Measurements from ENCODE around the gene SAXO1. TPM values are rescaled to one million over a fixed set of nuclear protein-coding genes. Genes with fewer than 3 reads are reported as not detected.
"Not testable (repeated sequence)": the region's sequence is repeated elsewhere in the genome, so short reads cannot be mapped to it uniquely, and the experiment has no call there.

The SAXO1 gene
- total RNA-seq, 4 donors from 2014 or later: not detected

DNA sequence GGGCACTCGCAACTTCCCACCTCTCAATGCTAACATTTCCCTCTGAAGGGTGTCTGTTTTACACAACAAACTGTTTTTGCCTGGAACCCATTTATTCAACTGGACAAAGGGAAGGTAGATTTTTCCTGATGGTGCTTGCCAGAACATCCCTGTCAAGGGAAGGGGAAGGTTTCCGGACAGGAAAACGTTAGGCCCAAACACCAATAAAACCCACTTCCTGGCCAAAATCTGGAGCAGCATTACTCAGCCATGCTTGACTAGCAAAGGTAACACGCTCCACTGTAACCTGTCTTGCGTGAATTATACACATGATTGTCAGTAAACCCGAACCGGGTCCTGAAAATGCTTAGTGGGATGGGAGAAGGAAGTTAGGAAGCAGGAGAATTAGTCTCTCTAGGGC, 90.2 kb downstream of the SAXO1 start:
- TF ChIP-seq, protein P1, sequence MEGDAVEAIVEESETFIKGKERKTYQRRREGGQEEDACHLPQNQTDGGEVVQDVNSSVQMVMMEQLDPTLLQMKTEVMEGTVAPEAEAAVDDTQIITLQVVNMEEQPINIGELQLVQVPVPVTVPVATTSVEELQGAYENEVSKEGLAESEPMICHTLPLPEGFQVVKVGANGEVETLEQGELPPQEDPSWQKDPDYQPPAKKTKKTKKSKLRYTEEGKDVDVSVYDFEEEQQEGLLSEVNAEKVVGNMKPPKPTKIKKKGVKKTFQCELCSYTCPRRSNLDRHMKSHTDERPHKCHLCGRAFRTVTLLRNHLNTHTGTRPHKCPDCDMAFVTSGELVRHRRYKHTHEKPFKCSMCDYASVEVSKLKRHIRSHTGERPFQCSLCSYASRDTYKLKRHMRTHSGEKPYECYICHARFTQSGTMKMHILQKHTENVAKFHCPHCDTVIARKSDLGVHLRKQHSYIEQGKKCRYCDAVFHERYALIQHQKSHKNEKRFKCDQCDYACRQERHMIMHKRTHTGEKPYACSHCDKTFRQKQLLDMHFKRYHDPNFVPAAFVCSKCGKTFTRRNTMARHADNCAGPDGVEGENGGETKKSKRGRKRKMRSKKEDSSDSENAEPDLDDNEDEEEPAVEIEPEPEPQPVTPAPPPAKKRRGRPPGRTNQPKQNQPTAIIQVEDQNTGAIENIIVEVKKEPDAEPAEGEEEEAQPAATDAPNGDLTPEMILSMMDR (IDR thresholded peaks at IDR 0.05): no peak
- DNase-seq (ENCODE audit: low spot score) (no peak), ATAC-seq (ENCODE audit: low FRiP score) (no peak)

DNA sequence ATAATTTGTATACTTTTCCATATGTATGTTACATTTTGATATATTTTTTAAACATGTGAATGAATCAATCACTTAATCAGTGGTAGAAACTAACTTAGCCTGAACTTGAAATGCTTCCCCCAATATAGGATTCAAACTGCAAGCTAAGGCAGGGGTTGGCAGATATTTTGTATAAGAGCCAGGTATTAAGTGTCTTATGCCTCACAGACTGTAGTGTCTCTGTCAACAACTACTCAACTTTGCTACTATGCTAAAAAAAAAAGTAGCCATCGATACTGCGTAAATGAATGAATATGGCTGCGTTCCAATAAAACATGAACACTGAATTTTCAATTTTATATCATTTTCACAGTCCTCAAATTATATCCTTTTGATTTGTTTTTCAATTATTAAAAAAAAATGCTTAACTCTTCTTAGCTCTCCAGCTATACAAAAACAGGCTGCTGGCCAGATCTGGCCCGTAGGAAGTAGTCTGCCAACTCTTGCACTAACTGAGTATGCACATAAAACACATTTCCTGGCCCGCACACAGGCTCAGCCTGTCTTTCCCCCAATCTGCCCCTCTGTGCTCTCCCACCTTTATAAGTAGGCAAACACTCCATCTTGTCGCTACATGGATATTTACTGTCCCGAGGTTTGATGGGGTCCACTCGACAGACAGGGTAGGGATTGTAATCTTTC, 91.8 kb downstream of the SAXO1 start:
- no peak for ATAC-seq (ENCODE audit: low FRiP score)
- TF ChIP-seq, protein P1 (IDR thresholded peaks at IDR 0.05): no peak
- DNase-seq (ENCODE audit: low spot score): no peak

DNA sequence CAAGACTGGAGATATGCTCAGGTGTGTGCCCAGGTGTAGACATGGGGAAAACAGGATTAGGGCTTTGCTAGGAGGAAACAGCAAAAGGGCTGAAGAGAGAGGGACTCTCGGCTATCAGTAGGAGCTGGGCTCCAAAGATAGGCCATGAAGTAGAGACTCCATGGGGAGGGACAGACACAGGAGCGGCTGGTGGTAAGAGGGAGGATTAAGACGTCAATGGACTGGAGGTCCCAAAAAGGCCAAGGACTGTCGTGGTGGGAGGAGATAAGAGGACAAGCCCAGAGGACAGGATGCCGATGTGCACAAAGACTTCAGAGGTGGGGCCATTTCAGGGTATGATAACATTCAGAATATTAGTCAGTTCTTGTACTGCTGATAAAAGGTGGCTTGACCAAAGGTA, 93.1 kb downstream of the SAXO1 start:
- TF ChIP-seq, protein P1 (IDR thresholded peaks at IDR 0.05): no peak
- ATAC-seq (ENCODE audit: low FRiP score) (no peak), DNase-seq (ENCODE audit: low spot score) (no peak)

DNA sequence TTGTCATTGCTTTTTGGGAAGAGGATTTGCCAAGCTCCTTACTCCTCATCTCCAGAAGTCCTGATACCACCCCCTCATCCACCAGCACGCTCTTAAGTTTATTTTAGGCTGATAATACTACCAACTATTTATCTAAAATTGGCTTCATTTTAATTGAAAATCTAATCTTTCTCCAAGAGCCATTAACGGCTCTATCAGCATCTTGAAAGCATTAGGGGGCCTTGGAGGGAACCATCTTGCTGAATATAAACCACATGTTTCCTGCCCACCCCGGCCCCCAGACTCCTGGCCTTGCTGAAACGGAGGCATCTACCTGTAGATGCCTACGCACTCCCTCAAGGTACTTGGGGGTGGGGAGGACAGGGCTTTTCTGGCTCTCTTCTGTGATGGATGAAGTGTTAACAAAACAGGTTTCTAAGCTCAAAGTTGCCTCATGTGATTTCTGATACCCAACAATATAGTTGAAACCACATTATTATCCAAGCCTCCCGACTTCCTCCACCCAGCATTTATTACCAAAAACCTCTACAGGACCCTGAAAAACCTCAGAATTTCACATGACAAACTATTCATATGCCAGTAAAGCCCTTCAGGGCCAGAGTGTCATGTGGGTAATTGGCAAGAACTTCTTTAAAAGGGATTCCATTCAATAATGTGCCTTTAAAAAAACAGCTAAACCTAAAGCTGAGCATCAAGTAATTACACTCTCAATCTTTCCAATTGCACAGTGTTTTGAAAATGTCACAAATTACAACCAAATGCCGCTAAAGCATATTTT, 96.7 kb downstream of the SAXO1 start:
- no peak for ATAC-seq (ENCODE audit: low FRiP score)
- no peak for DNase-seq (ENCODE audit: low spot score)
- TF ChIP-seq, protein P1 (IDR thresholded peaks at IDR 0.05): no peak

DNA sequence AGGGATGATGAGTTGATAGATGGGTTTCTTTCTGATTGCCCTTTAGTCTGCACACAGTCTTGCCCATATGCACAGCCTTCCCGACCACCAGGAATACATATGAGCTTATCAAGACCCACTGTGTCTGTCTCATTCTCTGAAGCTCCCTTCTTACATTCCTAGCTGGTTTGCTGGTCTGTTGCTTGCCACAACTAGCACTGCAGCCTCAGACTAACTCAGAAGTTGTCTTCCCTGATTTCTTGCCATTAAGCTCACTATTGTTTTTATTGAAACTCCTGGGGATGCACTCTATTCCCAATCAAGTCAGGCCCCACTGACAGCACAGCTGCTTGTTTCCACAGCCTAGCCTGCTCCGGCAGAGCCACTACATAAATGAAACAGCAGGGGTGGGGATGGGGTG, 97.5 kb downstream of the SAXO1 start:
- TF ChIP-seq, protein P1 (IDR thresholded peaks at IDR 0.05): no peak
- DNase-seq (ENCODE audit: low spot score): no peak
- no peak for ATAC-seq (ENCODE audit: low FRiP score)

DNA sequence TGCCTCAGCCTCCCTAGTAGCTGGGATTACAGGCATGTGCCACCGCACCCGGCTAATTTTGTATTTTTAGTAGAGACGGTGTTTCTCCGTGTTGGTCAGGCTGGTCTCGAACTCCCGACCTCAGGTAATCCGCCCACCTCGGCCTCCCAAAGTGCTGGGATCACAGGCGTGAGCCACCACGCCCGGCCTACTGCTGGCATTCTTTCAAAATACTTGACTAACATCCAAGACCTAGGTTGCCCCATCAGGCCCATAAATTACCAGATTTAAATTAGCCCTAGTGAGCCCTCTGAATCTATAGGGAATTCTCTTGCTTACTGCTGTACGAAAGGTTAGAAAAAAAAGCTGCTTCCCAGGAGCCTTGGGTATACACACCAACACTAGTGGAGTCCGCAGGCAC, 102.4 kb downstream of the SAXO1 start:
- ATAC-seq (ENCODE audit: low FRiP score); DNase-seq (ENCODE audit: low spot score): not testable (repeated sequence)

DNA sequence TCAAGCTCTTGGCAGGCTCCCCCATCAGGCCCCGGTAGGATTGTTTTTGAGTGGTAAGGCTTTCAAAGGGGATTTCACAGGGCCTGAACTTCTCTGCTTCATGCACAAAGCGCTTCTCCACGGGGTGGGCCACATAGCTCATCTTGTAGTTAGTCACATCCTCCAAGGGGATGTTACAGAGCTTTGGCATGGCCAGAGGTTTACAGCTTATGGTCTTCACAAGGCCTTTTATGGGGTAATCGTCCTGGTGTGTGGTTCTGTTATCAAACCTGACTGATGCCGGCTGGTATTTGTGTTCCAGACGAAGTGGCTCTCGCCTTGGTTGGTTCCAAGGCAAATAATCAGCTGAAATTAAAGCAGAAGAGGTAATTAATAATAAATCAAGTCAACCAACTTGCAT, 104.3 kb downstream of the SAXO1 start:
- DNase-seq (ENCODE audit: low spot score) (no peak), ATAC-seq (ENCODE audit: low FRiP score) (no peak)
- TF ChIP-seq, protein P1 (IDR thresholded peaks at IDR 0.05): no peak

Data from omental fat pad (tissue), 4 donors.